Body of pancreas (tissue), 4 donors: ENCODE measurements around the gene ELOF1.

Experiments
- CTCF ChIP-seq, 7 experiments: fragments of 450-650 bp in 4 of 7; fragments of 200-600 bp in 3 of 7; sonication (generic) in 3 of 7; IDR thresholded peaks; one replicate each; pipeline ENCODE4 v1.5.1; 2016 to 2019; ENCODE audit warnings: antibody characterized with exemption in 7 of 7
- POLR2A ChIP-seq, 3 donors: fragments of 450-650 bp; IDR thresholded peaks; one replicate each; pipeline ENCODE4 v1.6.1; 2016; ENCODE audit warnings: antibody characterized with exemption in 3 of 3, mild to moderate bottlenecking in 2 of 3

DNA sequence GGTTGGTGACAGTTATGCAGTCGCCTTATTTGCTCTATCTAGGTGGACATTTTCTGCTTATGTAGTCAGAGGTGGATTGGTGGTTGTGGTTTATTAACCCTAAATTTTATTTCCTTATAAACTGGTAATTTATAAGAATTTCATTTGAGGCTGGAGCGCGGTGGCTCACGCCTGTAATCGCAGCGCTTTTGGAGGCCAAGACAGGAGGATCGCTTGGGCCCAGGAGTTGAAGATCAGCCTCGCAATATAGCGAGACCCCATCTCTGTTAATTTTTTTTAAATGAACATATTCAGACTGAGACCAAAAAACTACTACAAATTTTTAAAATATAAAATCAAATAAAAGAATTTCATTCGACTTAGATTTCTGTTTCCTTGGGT, 39.1 kb upstream of the ELOF1 start:
- no peak for TF ChIP-seq POLR2A (IDR thresholded peaks at IDR 0.05)
- TF ChIP-seq CTCF (IDR thresholded peaks at IDR 0.05): no peak
